GM19324 (cell line): ENCODE results near the gene HS3ST3A1.

Experiments
- ATAC-seq: cut with Tn5 transposase; IDR thresholded peaks from one replicate; pipeline ENCODE4 v1.9.1; 2021; ENCODE audit warnings: mild to moderate bottlenecking, moderate library complexity; ENCODE audit not compliant: unreplicated experiment, low FRiP score

HS3ST3A1 gene

DNA sequence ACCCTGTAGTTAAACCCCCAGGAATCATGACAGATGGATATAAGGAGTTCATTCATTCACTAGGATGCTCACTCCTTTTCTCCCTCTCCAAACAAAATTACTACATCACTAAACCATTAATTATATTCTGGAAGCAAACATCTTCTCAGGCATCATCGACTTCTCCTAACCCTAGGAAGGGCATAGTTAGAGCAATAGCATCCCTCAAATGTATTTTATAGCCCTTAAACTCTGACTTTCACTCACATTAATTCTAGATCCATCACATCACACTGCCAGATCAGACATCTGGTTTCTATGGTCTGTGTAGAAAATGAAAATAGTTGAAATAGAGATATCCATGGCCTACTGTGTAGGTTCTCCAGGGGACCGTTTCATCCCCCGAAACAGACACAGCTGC lies 143.9 kb downstream of the HS3ST3A1 start:
- no peak for ATAC-seq
